Peyer's patch (tissue), 4 donors: ENCODE results near the gene PRDX4. TPM values are rescaled to one million over a fixed set of nuclear protein-coding genes. Genes with fewer than 3 reads are reported as not detected.
"Not testable (repeated sequence)": the region's sequence is repeated elsewhere in the genome, so short reads cannot be mapped to it uniquely, and the experiment has no call there.

ENCODE experiments used
- DNase-seq, 3 donors: peaks; one replicate each; pipeline ENCODE4 v3.0.0-alpha.2; 2017 to 2019
- H3K27ac ChIP-seq, 4 donors: fragments of 200-600 bp; sonication (generic); one replicate each; pipeline ENCODE4 v1.5.1; 2016 to 2019
- H3K27me3 ChIP-seq, 2 donors: fragments of 200-600 bp; sonication (generic); one replicate each; pipeline ENCODE4 v1.5.1; 2019
- H3K36me3 ChIP-seq, 3 donors: fragments of 200-600 bp; sonication (generic); one replicate each; pipeline ENCODE4 v1.5.1; 2016 to 2019
- H3K4me1 ChIP-seq, 4 donors: fragments of 200-600 bp; sonication (generic); one replicate each; pipeline ENCODE4 v1.5.1; 2016 to 2019
- H3K4me3 ChIP-seq, 4 donors: fragments of 200-600 bp; sonication (generic); 1 replicate in 3 of 4; 2 replicates in 1 of 4; pipeline ENCODE4 v1.5.1; 2016 to 2019; ENCODE audit warnings: mild to moderate bottlenecking in 1 of 4
- H3K9me3 ChIP-seq, 4 donors: fragments of 200-600 bp; sonication (generic); one replicate each; pipeline ENCODE4 v1.5.1; 2016 to 2019; ENCODE audit warnings: mild to moderate bottlenecking in 1 of 4
- POLR2A ChIP-seq, 2 donors: fragments of 450-650 bp; IDR thresholded peaks; one replicate each; pipeline ENCODE4 v1.5.1; 2017; ENCODE audit warnings: antibody characterized with exemption in 2 of 2, mild to moderate bottlenecking in 2 of 2, moderate library complexity in 2 of 2
- total RNA-seq, 4 donors: library from RNA; depleted of rRNA; stranded (reverse); fragments of >200 nt; gene quantifications; one replicate each; pipeline ENCODE4 v1.1.0, GENCODE V29; 2016
- TF ChIP-seq, protein P1 (sequence below), 6 experiments: fragments of 450-650 bp in 4 of 6; fragments of 200-600 bp in 2 of 6; sonication (generic) in 1 of 6; IDR thresholded peaks; one replicate each; pipeline ENCODE4 v1.5.1; 2017 to 2019; ENCODE audit warnings: antibody characterized with exemption in 6 of 6, mild to moderate bottlenecking in 3 of 6, moderate library complexity in 1 of 6

Gene PRDX4
- total RNA-seq, 4 donors from 2014 or later, result 5.8 to 33.0 (median 30.8) TPM

DNA sequence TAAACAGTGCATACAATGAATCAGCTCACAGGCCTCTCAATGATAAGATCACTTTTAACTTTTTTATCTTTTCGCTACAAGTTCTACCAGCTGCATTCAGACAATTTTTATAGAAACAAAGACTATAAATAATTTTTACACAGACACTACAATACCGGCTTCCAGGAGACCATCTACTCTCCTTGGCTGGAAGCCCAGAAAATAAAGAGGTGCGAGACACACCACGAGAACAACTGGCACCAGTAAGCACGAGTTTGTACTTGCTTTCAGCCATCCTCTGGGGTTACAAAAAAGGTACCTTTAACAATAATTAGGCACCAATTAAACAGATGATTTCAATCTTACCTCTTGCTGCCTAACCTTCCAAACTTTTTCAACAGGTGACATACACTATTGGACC is 11.2 kb upstream of the PRDX4 start:
- Histone ChIP-seq H3K36me3 (no peaks in the 10 kb centered on the region), H3K27ac (no peak overlapping the region), H3K27me3 (no peaks in the 10 kb centered on the region), H3K9me3 (no peaks in the 10 kb centered on the region), H3K4me3 (no peak overlapping the region), H3K4me1 (no peaks in the 10 kb centered on the region)
- DNase-seq, result no peak
- TF ChIP-seq, protein P1, sequence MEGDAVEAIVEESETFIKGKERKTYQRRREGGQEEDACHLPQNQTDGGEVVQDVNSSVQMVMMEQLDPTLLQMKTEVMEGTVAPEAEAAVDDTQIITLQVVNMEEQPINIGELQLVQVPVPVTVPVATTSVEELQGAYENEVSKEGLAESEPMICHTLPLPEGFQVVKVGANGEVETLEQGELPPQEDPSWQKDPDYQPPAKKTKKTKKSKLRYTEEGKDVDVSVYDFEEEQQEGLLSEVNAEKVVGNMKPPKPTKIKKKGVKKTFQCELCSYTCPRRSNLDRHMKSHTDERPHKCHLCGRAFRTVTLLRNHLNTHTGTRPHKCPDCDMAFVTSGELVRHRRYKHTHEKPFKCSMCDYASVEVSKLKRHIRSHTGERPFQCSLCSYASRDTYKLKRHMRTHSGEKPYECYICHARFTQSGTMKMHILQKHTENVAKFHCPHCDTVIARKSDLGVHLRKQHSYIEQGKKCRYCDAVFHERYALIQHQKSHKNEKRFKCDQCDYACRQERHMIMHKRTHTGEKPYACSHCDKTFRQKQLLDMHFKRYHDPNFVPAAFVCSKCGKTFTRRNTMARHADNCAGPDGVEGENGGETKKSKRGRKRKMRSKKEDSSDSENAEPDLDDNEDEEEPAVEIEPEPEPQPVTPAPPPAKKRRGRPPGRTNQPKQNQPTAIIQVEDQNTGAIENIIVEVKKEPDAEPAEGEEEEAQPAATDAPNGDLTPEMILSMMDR (IDR thresholded peaks at IDR 0.05), result no peak
- no peak for TF ChIP-seq POLR2A (IDR thresholded peaks at IDR 0.05)

DNA sequence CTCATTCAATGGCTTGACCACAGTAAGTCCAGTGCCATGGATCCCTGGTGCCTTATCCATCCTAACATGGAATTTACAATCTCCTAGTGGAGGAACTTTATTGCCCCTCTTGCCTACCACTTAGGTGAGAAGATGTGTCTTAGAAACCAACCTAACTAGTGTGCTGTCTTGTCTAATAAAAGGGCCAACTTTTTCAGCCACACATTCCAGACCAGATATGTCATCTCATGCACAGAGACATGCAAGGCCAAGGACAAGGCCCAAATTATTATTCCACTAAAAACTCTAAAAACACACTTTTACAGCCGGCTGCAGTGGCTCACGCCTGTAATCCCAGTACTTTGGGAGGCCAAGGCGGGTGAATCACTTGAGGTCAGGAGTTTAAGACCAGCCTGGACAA is 10.6 kb upstream of the PRDX4 start:
- TF ChIP-seq POLR2A (IDR thresholded peaks at IDR 0.05), result no peak
- TF ChIP-seq, protein P1 (IDR thresholded peaks at IDR 0.05), result no peak
- H3K9me3 ChIP-seq, result no peaks in the 10 kb centered on the region
- H3K4me1 ChIP-seq, result no peaks in the 10 kb centered on the region
- H3K4me3 ChIP-seq, result no peak overlapping the region
- no peaks in the 10 kb centered on the region for H3K36me3 ChIP-seq
- no peak for DNase-seq
- no peaks in the 10 kb centered on the region for H3K27me3 ChIP-seq
- H3K27ac ChIP-seq, result no peak overlapping the region

DNA sequence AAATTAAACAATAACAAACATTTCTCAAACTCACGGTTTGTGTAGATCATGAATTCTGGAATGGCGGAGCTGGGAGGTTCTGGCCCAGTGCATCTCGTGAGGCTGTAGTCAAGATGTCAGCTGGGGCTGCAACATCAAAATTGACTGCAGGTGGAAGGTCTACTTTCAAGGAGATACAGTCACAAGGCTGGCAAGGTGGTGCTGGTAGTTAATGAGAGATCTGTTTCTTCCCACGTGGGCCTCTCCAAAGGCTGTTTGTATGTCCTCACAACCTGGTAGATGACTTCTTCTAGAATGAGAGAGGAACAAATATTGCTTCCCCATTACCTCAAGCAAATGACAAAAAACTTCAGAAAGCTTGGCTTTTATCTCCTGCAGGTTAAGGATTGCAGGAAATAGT is 8.0 kb upstream of the PRDX4 start:
- no peak overlapping the region for H3K4me3 ChIP-seq
- no peaks in the 10 kb centered on the region for H3K36me3 ChIP-seq
- H3K27ac ChIP-seq, result no peak overlapping the region
- TF ChIP-seq, protein P1 (IDR thresholded peaks at IDR 0.05), result no peak
- no peak for TF ChIP-seq POLR2A (IDR thresholded peaks at IDR 0.05)
- no peaks in the 10 kb centered on the region for H3K4me1 ChIP-seq
- no peaks in the 10 kb centered on the region for H3K27me3 ChIP-seq
- DNase-seq, result no peak
- no peaks in the 10 kb centered on the region for H3K9me3 ChIP-seq

DNA sequence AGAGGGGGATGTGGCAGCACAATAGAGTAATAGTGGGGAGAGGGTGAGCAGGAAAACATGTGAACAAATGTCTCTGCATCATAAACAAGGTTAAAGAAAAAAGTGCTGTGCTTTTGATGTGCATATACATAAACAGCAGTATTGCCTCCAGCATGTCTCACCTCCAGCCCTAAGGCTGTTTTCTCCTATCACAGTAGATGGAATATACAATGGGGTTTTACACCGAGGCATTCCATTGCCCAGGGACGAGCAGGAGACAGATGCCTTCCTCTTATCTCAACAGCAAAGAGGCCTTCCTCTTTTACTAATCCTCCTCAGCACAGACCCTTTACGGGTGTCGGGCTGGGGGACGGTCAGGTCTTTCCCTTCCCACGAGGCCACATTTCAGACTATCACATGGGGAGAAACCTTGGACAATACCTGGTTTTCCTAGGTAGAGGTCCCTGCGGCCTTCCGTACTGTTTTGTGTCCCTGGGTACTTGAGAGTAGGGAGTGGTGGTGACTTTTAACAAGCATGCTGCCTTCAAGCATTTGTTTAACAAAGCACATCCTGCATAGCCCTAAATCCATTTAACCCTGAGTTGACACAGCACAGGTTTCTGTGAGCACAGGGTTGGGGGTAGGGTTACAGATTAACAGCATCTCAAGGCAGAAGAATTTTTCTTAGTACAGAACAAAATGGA is 7.1 kb upstream of the PRDX4 start:
- DNase-seq, H3K9me3 ChIP-seq, H3K4me1 ChIP-seq, H3K27me3 ChIP-seq, H3K36me3 ChIP-seq, H3K4me3 ChIP-seq, H3K27ac ChIP-seq: not testable (repeated sequence)

DNA sequence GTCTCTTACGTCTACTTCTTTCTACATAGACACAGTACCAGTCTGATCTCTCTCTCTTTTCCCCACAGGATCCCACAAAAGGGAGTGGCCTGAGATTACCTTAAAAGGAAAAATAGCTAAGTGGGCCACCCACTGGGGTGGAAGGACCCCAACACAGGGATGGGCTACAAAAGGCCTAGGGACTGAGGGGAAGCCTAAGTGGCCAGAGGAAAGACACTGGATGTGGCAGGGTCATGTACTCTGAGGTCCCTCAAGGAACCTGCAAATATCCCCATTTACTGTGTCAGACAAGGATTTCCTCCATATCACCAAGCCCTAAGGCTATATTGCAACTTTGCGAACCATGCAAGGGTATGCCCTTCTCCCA is 6.5 kb upstream of the PRDX4 start:
- DNase-seq, result no peak
- no peaks in the 10 kb centered on the region for H3K27me3 ChIP-seq
- no peak for TF ChIP-seq POLR2A (IDR thresholded peaks at IDR 0.05)
- TF ChIP-seq, protein P1 (IDR thresholded peaks at IDR 0.05), result no peak
- no peak overlapping the region for H3K27ac ChIP-seq
- H3K4me1 ChIP-seq, result no peaks in the 10 kb centered on the region
- H3K36me3 ChIP-seq, result no peaks in the 10 kb centered on the region
- no peaks in the 10 kb centered on the region for H3K9me3 ChIP-seq
- H3K4me3 ChIP-seq, result no peak overlapping the region

DNA sequence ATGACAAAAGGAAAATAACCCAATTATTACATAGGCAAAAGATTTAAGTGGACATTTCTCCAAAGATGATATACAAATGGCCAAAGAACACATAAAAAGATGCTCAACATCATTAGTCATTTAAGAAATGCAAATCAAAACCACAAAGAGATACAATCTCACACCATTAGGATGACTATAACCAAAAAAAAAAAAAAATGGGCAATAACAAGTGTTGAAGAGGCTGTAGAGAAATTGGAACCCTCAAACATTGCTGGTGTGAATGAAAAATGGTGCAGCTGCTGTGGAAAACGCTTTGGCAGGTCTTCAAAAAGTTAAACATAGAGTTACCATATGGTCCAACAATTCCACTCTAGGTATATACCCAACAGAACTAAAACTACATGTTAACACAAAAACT is 5.6 kb upstream of the PRDX4 start:
- Histone ChIP-seq H3K27me3 (no peaks in the 10 kb centered on the region), H3K36me3 (no peaks in the 10 kb centered on the region), H3K4me3 (no peak overlapping the region), H3K4me1 (no peaks in the 10 kb centered on the region), H3K9me3 (no peaks in the 10 kb centered on the region), H3K27ac (no peak overlapping the region)
- TF ChIP-seq, protein P1 (IDR thresholded peaks at IDR 0.05), result no peak
- no peak for TF ChIP-seq POLR2A (IDR thresholded peaks at IDR 0.05)
- DNase-seq, result no peak
